Measurements from ENCODE around the gene ZNF263. TPM values are rescaled to one million over a fixed set of nuclear protein-coding genes. Genes with fewer than 3 reads are reported as not detected.
"Not testable (repeated sequence)": the region's sequence is repeated elsewhere in the genome, so short reads cannot be mapped to it uniquely, and the experiment has no call there.

ZNF263 gene
- total RNA-seq, 2 donors from 2014 or later: 41.4 to 59.5 TPM

DNA sequence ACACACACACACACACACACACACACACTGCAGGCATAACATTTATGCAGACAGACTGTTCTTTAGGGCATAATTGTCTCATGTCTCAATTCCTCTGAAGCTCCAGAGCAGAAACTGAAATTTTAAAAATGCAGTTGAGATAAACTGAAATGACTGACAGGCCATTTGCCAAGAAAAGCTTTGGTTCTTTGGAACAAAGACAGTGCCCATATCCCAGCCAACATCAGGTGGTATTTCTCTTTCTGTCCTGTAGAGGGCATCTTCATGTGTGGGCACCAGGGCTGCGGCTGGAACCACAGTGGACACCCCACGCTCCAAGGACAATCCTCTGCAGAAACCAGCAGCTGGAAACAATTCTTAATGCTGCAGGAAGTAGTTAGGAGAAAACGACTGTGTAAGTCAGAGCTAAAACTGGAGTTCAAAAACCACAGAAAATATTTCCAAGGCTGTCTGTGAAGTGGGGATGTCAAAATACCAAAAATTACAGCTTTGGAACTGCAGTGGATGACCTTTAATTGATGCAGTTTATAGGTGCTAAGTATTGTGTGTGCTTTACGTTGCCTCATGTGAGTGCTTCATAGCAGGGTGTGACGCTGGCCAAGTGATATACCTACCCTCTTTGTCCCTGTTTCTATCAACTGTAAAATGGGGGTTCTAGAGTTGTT is 16.3 kb upstream of the ZNF263 start:
- Histone ChIP-seq H3K4me3 (no peak overlapping the region), H3K9me3 (no peaks in the 10 kb centered on the region), H3K4me1 (ENCODE audit: control insufficient read depth in 1 of 2, low read depth in 2 of 2) (peaks cover 7 to 36% of the 10 kb centered on the region in 2 donors), H3K27me3 (replicated peaks; ENCODE audit: insufficient read depth) (no peaks in the 10 kb centered on the region), H3K36me3 (no peaks in the 10 kb centered on the region), H3K27ac (peak overlapping the region; percentile 32 to 47)
- ATAC-seq (ENCODE audit: insufficient number of reproducible peaks, low FRiP score, low read depth) (no peak), DNase-seq (ENCODE audit: low spot score) (no peak)
- TF ChIP-seq, protein P1, sequence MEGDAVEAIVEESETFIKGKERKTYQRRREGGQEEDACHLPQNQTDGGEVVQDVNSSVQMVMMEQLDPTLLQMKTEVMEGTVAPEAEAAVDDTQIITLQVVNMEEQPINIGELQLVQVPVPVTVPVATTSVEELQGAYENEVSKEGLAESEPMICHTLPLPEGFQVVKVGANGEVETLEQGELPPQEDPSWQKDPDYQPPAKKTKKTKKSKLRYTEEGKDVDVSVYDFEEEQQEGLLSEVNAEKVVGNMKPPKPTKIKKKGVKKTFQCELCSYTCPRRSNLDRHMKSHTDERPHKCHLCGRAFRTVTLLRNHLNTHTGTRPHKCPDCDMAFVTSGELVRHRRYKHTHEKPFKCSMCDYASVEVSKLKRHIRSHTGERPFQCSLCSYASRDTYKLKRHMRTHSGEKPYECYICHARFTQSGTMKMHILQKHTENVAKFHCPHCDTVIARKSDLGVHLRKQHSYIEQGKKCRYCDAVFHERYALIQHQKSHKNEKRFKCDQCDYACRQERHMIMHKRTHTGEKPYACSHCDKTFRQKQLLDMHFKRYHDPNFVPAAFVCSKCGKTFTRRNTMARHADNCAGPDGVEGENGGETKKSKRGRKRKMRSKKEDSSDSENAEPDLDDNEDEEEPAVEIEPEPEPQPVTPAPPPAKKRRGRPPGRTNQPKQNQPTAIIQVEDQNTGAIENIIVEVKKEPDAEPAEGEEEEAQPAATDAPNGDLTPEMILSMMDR (IDR thresholded peaks at IDR 0.05): peak; percentile 49

GRCh38 chr16:3268294-3268693 is 15.0 kb upstream of the ZNF263 start:
- H3K27me3 ChIP-seq (replicated peaks; ENCODE audit: insufficient read depth): no peaks in the 10 kb centered on the region
- H3K36me3 ChIP-seq: no peaks in the 10 kb centered on the region
- no peak overlapping the region for H3K27ac ChIP-seq
- no peak overlapping the region for H3K4me3 ChIP-seq
- H3K4me1 ChIP-seq (ENCODE audit: control insufficient read depth in 1 of 2, low read depth in 2 of 2): peaks cover 7 to 30% of the 10 kb centered on the region in 2 donors
- H3K9me3 ChIP-seq: no peaks in the 10 kb centered on the region
- DNase-seq (ENCODE audit: low spot score): no peak
- no peak for ATAC-seq (ENCODE audit: insufficient number of reproducible peaks, low FRiP score, low read depth)
- TF ChIP-seq, protein P1 (IDR thresholded peaks at IDR 0.05): no peak

- H3K9me3 ChIP-seq; H3K36me3 ChIP-seq; ATAC-seq (ENCODE audit: insufficient number of reproducible peaks, low FRiP score, low read depth); H3K27ac ChIP-seq; H3K27me3 ChIP-seq (replicated peaks; ENCODE audit: insufficient read depth); DNase-seq (ENCODE audit: low spot score); H3K4me3 ChIP-seq: not testable (repeated sequence)
- peaks cover 0 to 16% of the 10 kb centered on the region in 2 donors for H3K4me1 ChIP-seq (ENCODE audit: control insufficient read depth in 1 of 2, low read depth in 2 of 2)
Observed at GRCh38 chr16:3270718-3271117, 12.6 kb upstream of the ZNF263 start.

DNA sequence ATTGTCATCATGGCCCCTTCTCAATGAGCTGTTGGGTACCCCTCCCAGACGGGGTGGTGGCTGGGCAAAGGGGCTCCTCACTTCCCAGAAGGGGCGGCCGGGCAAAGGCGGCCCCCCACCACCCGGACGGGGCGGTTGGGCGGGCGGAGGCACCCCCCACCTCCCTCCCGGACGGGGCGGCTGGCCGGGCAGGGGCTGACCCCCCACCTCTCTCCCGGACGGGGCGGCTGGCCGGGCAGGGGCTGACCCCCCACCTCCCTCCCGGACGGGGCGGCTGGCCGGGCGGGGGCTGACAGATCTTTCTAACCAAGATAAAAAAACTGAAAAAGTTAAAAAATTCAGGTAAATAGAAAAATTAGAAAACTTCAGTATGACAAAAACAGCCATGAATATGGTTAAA is 12.0 kb upstream of the ZNF263 start:
- not testable (repeated sequence) for H3K36me3 ChIP-seq; H3K9me3 ChIP-seq; H3K27me3 ChIP-seq (replicated peaks; ENCODE audit: insufficient read depth); DNase-seq (ENCODE audit: low spot score); H3K4me3 ChIP-seq; H3K27ac ChIP-seq; ATAC-seq (ENCODE audit: insufficient number of reproducible peaks, low FRiP score, low read depth)
- peaks cover 0 to 10% of the 10 kb centered on the region in 2 donors for H3K4me1 ChIP-seq (ENCODE audit: control insufficient read depth in 1 of 2, low read depth in 2 of 2)

GRCh38 chr16:3274490-3274889 is 8.8 kb upstream of the ZNF263 start:
- ATAC-seq (ENCODE audit: insufficient number of reproducible peaks, low FRiP score, low read depth): no peak
- TF ChIP-seq, protein P1 (IDR thresholded peaks at IDR 0.05): no peak
- H3K27ac ChIP-seq: no peak overlapping the region

GRCh38 chr16:3274947-3275346 is 8.3 kb upstream of the ZNF263 start:
- Histone ChIP-seq H3K27me3 (replicated peaks; ENCODE audit: insufficient read depth) (no peaks in the 10 kb centered on the region), H3K36me3 (no peaks in the 10 kb centered on the region), H3K9me3 (no peaks in the 10 kb centered on the region), H3K27ac (no peak overlapping the region), H3K4me3 (no peak overlapping the region), H3K4me1 (ENCODE audit: control insufficient read depth in 1 of 2, low read depth in 2 of 2) (no peaks in the 10 kb centered on the region)
- no peak for DNase-seq (ENCODE audit: low spot score)
- TF ChIP-seq, protein P1 (IDR thresholded peaks at IDR 0.05): no peak
- ATAC-seq (ENCODE audit: insufficient number of reproducible peaks, low FRiP score, low read depth): no peak

More at GRCh38 chr16:3274490-3274889, 8.8 kb upstream of the ZNF263 start:
- no peaks in the 10 kb centered on the region for H3K4me1 ChIP-seq (ENCODE audit: control insufficient read depth in 1 of 2, low read depth in 2 of 2)
- H3K36me3 ChIP-seq: no peaks in the 10 kb centered on the region
- H3K27me3 ChIP-seq (replicated peaks; ENCODE audit: insufficient read depth): no peaks in the 10 kb centered on the region
- no peak for DNase-seq (ENCODE audit: low spot score)
- no peak overlapping the region for H3K4me3 ChIP-seq
- H3K9me3 ChIP-seq: no peaks in the 10 kb centered on the region
